ENCODE results near the gene FOXO1.
"Not testable (repeated sequence)": the region's sequence is repeated elsewhere in the genome, so short reads cannot be mapped to it uniquely, and the experiment has no call there.

DNA sequence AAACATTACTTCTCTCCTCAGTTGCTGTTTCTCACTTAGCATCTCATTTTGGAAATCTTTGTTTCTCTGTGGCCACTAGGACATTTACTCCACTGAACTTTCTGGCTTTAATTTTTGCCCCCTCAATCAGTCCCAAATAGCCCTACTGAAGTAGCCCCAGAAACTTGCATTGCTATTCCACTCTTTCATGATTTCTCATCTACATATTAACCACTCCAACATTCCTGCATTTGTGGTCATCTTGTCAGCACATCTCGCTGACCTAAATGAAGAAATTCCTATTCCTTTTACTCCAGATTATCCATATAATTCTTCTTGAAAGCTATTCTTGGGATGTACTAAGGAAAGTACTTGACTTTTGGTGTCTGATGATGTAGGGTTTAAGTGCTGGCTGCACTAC, 48.0 kb upstream of the FOXO1 start:
- not testable (repeated sequence) for TF ChIP-seq POLR2A (IDR thresholded peaks at IDR 0.05; ENCODE audit: low read depth); EP300 (IDR thresholded peaks at IDR 0.05); POLR2AphosphoS5 (IDR thresholded peaks at IDR 0.05)
- TF ChIP-seq, protein P1, sequence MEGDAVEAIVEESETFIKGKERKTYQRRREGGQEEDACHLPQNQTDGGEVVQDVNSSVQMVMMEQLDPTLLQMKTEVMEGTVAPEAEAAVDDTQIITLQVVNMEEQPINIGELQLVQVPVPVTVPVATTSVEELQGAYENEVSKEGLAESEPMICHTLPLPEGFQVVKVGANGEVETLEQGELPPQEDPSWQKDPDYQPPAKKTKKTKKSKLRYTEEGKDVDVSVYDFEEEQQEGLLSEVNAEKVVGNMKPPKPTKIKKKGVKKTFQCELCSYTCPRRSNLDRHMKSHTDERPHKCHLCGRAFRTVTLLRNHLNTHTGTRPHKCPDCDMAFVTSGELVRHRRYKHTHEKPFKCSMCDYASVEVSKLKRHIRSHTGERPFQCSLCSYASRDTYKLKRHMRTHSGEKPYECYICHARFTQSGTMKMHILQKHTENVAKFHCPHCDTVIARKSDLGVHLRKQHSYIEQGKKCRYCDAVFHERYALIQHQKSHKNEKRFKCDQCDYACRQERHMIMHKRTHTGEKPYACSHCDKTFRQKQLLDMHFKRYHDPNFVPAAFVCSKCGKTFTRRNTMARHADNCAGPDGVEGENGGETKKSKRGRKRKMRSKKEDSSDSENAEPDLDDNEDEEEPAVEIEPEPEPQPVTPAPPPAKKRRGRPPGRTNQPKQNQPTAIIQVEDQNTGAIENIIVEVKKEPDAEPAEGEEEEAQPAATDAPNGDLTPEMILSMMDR (IDR thresholded peaks at IDR 0.05) = not testable (repeated sequence)

All from esophagus muscularis mucosa (tissue), 4 donors.